NCI-H187 treated with DMSO at 0.1 percent for 48 hours (cell line): ENCODE data around the gene DZIP3.
"Not testable (repeated sequence)": the region's sequence is repeated elsewhere in the genome, so short reads cannot be mapped to it uniquely, and the experiment has no call there.

ENCODE experiments used
- DNase-seq: peaks from one replicate; lab custom pipeline; 2025; lab: John Stamatoyannopoulos, UW

The DZIP3 gene

GRCh38 chr3:108598375-108598774 lies 8.9 kb downstream of the DZIP3 start:
- no peak for DNase-seq

GRCh38 chr3:108599677-108600409 lies 10.3 kb downstream of the DZIP3 start:
- no peak for DNase-seq

GRCh38 chr3:108602249-108602934 lies 12.9 kb downstream of the DZIP3 start:
- DNase-seq, result no peak

- no peak for DNase-seq
Measured at GRCh38 chr3:108602935-108603294, 13.4 kb downstream of the DZIP3 start.

GRCh38 chr3:108603691-108604090 lies 14.2 kb downstream of the DZIP3 start:
- no peak for DNase-seq

GRCh38 chr3:108605028-108605427 lies 15.5 kb downstream of the DZIP3 start:
- no peak for DNase-seq

GRCh38 chr3:108605491-108605890 lies 16.0 kb downstream of the DZIP3 start:
- no peak for DNase-seq

- no peak for DNase-seq
Measured at GRCh38 chr3:108608750-108609149, 19.2 kb downstream of the DZIP3 start.

- DNase-seq, result no peak
Measured at GRCh38 chr3:108610651-108611050, 21.1 kb downstream of the DZIP3 start.

GRCh38 chr3:108616090-108616489 lies 26.6 kb downstream of the DZIP3 start:
- not testable (repeated sequence) for DNase-seq

- no peak for DNase-seq
Measured at GRCh38 chr3:108620250-108620649, 30.7 kb downstream of the DZIP3 start.

- no peak for DNase-seq
Measured at GRCh38 chr3:108623504-108623903, 34.0 kb downstream of the DZIP3 start.

- no peak for DNase-seq
Measured at GRCh38 chr3:108629974-108630373, 40.5 kb downstream of the DZIP3 start.

GRCh38 chr3:108642526-108642925 lies 53.0 kb downstream of the DZIP3 start:
- no peak for DNase-seq

GRCh38 chr3:108645364-108645763 lies 55.8 kb downstream of the DZIP3 start:
- no peak for DNase-seq

GRCh38 chr3:108655664-108656063 lies 66.1 kb downstream of the DZIP3 start:
- not testable (repeated sequence) for DNase-seq

GRCh38 chr3:108661699-108662098 lies 72.2 kb downstream of the DZIP3 start:
- DNase-seq, result no peak

GRCh38 chr3:108662142-108662738 lies 72.7 kb downstream of the DZIP3 start:
- DNase-seq, result no peak

GRCh38 chr3:108664266-108664665 lies 74.7 kb downstream of the DZIP3 start:
- DNase-seq, result no peak

- no peak for DNase-seq
Measured at GRCh38 chr3:108667312-108667711, 77.8 kb downstream of the DZIP3 start.

- no peak for DNase-seq
Measured at GRCh38 chr3:108669208-108669607, 79.7 kb downstream of the DZIP3 start.

GRCh38 chr3:108672701-108673100 lies 83.2 kb downstream of the DZIP3 start:
- no peak for DNase-seq

- DNase-seq, result no peak
Measured at GRCh38 chr3:108673988-108674661, 84.6 kb downstream of the DZIP3 start.
